Transverse colon (tissue), 4 donors: ENCODE data around the gene SPATC1L. TPM values are rescaled to one million over a fixed set of nuclear protein-coding genes. Genes with fewer than 3 reads are reported as not detected.
"Not testable (repeated sequence)": the region's sequence is repeated elsewhere in the genome, so short reads cannot be mapped to it uniquely, and the experiment has no call there.

ENCODE experiments used
- DNase-seq: peaks from one replicate; pipeline ENCODE4 v3.0.0-alpha.2; 2019
- H3K27ac ChIP-seq, 4 donors: fragments of 200-600 bp; sonication (generic); 2 replicates each; pipeline ENCODE4 v1.5.1; 2016 to 2018; ENCODE audit warnings: inconsistent platforms in 4 of 4
- H3K27me3 ChIP-seq: fragments of 200-600 bp; sonication (generic); 2 replicates; pipeline ENCODE4 v1.5.1; 2017; ENCODE audit warnings: inconsistent platforms
- H3K36me3 ChIP-seq, 4 donors: fragments of 200-600 bp; sonication (generic); 2 replicates each; pipeline ENCODE4 v1.5.1; 2017 to 2019; ENCODE audit warnings: inconsistent platforms in 4 of 4
- H3K4me1 ChIP-seq, 4 donors: fragments of 200-600 bp; sonication (generic); 2 replicates each; pipeline ENCODE4 v1.5.1; 2017 to 2020; ENCODE audit warnings: inconsistent platforms in 4 of 4
- H3K4me3 ChIP-seq, 4 donors: fragments of 200-600 bp; sonication (generic); 1 replicate in 1 of 4; 2 replicates in 3 of 4; pipeline versions ENCODE4 v1.5.1 to v1.6.1; 2017 to 2019; ENCODE audit warnings: inconsistent platforms in 4 of 4
- H3K9me3 ChIP-seq, 2 donors: fragments of 200-600 bp; sonication (generic); 2 replicates each; pipeline ENCODE4 v1.5.1; 2017 to 2019; ENCODE audit warnings: inconsistent platforms in 2 of 2
- CTCF ChIP-seq, 5 experiments: fragments of 200-600 bp in 3 of 5; fragments of 450-650 bp in 2 of 5; sonication (generic) in 3 of 5; IDR thresholded peaks; 1 replicate in 2 of 5; 2 replicates in 3 of 5; pipeline ENCODE4 v1.5.1; 2016 to 2017; ENCODE audit warnings: antibody characterized with exemption in 5 of 5, inconsistent platforms in 3 of 5, mild to moderate bottlenecking in 2 of 5, moderate library complexity in 1 of 5
- EP300 ChIP-seq: sonication (generic); formaldehyde crosslinking; IDR thresholded peaks from one replicate; pipeline ENCODE4 v1.6.1; 2017; ENCODE audit warnings: antibody characterized with exemption, low read depth
- POLR2A ChIP-seq: fragments of 450-650 bp; IDR thresholded peaks from one replicate; pipeline ENCODE4 v1.6.1; 2016; ENCODE audit warnings: antibody characterized with exemption, mild to moderate bottlenecking, moderate library complexity
- POLR2AphosphoS5 ChIP-seq, 3 donors: sonication (generic); formaldehyde crosslinking; IDR thresholded peaks; one replicate each; pipeline ENCODE4 v1.6.1; 2016; ENCODE audit warnings: antibody characterized with exemption in 3 of 3
- WGBS, 2 donors: methylation state at CpG; one replicate each; pipeline ENCODE4 v1.1.5; 2018; ENCODE audit warnings: low coverage in 1 of 2; 5-methylcytosine and 5-hydroxymethylcytosine counted together
- in situ Hi-C, 4 donors: fragments of 200-750 bp; cut with MboI; loops; one replicate each; pipeline versions ENCODE4 v1.15.0 to v1.15.1; 2017; ENCODE audit warnings: low sequenced_read_pairs in 3 of 4, low pct_ligation_motif_present in 1 of 4, low pct_unique_long_range_greater_than_20kb in 1 of 4
- intact Hi-C: fragments of 100-400 bp; cut with DNase I; formaldehyde crosslinking; loops from one replicate; pipeline ENCODE4 v1.15.1; 2023; ENCODE audit warnings: low total_unique reads
- total RNA-seq, 4 donors: library from RNA; depleted of rRNA; stranded (reverse); fragments of >200 nt; gene quantifications; one replicate each; pipeline ENCODE4 v1.1.0, GENCODE V29; 2016

Gene SPATC1L
- total RNA-seq, 4 donors from 2014 or later: 1.2 to 11.0 (median 8.5) TPM; not detected in 1

GRCh38 chr21:46179708-46180078, 4.6 kb downstream of the SPATC1L start:
- H3K27ac ChIP-seq: no peak overlapping the region
- DNase-seq: no peak
- H3K36me3 ChIP-seq: no peaks in the 10 kb centered on the region
- H3K4me3 ChIP-seq: no peak overlapping the region
- in situ Hi-C loops (no loop called here), intact Hi-C loops (no loop called here)
- H3K27me3 ChIP-seq: no peaks in the 10 kb centered on the region
- no peaks in the 10 kb centered on the region for H3K9me3 ChIP-seq
- H3K4me1 ChIP-seq: peaks cover 0 to 4% (median 0%) of the 10 kb centered on the region in 4 donors
- TF ChIP-seq POLR2A: no peak
- no peak for TF ChIP-seq EP300
- TF ChIP-seq POLR2AphosphoS5 (IDR thresholded peaks at IDR 0.05): no peak
- 85% methylated on average over 17 of the region's 17 CpGs; no CpG with 5 or more reads in 1 of the 2 donors for WGBS, 2 donors

- H3K4me1 ChIP-seq: peaks cover 0 to 2% (median 0%) of the 10 kb centered on the region in 4 donors
- H3K9me3 ChIP-seq: no peaks in the 10 kb centered on the region
- H3K27me3 ChIP-seq: no peaks in the 10 kb centered on the region
- H3K27ac ChIP-seq: no peak overlapping the region
- no peak overlapping the region for H3K4me3 ChIP-seq
- in situ Hi-C loops: no loop called here
- TF ChIP-seq EP300 (no peak), POLR2A (no peak), POLR2AphosphoS5 (IDR thresholded peaks at IDR 0.05) (no peak), CTCF (IDR thresholded peaks at IDR 0.05) (no peak)
- intact Hi-C loops: no loop called here
- DNase-seq: no peak
- WGBS, 2 donors: 77 to 80% methylated on average over 1 to 4 of the region's 4 CpGs
- H3K36me3 ChIP-seq: no peaks in the 10 kb centered on the region
Measured at GRCh38 chr21:46178961-46179360, 5.3 kb downstream of the SPATC1L start.

- intact Hi-C loops: not testable (repeated sequence)
- 84 to 91% methylated on average over 3 of the region's 3 CpGs for whole genome bisulfite sequencing, 2 donors
Measured at GRCh38 chr21:46176443-46177129, 7.7 kb downstream of the SPATC1L start.

GRCh38 chr21:46173573-46173972, 10.7 kb downstream of the SPATC1L start:
- intact Hi-C loops (no loop called here), in situ Hi-C loops (no loop called here)
- no peak overlapping the region for H3K4me3 ChIP-seq
- TF ChIP-seq POLR2AphosphoS5 (IDR thresholded peaks at IDR 0.05) (no peak), POLR2A (no peak), EP300 (no peak), CTCF (IDR thresholded peaks at IDR 0.05) (no peak)
- 91% methylated on average over 1 of the region's 1 CpG; no CpG with 5 or more reads in 1 of the 2 donors for WGBS, 2 donors
- no peaks in the 10 kb centered on the region for H3K4me1 ChIP-seq
- DNase-seq: no peak
- no peaks in the 10 kb centered on the region for H3K36me3 ChIP-seq
- H3K27ac ChIP-seq: no peak overlapping the region
- no peaks in the 10 kb centered on the region for H3K27me3 ChIP-seq
- no peaks in the 10 kb centered on the region for H3K9me3 ChIP-seq

More at GRCh38 chr21:46176443-46177129, 7.7 kb downstream of the SPATC1L start:
- H3K36me3 ChIP-seq, H3K4me1 ChIP-seq, H3K4me3 ChIP-seq, H3K9me3 ChIP-seq, in situ Hi-C loops, DNase-seq, H3K27me3 ChIP-seq, H3K27ac ChIP-seq: not testable (repeated sequence)

- DNase-seq: no peak
- H3K9me3 ChIP-seq: no peaks in the 10 kb centered on the region
- in situ Hi-C loops: no loop called here
- H3K27me3 ChIP-seq: no peaks in the 10 kb centered on the region
- H3K4me1 ChIP-seq: no peaks in the 10 kb centered on the region
- H3K27ac ChIP-seq: no peak overlapping the region
- no peaks in the 10 kb centered on the region for H3K36me3 ChIP-seq
- intact Hi-C loops: no loop called here
- no peak for TF ChIP-seq EP300
- no peak for TF ChIP-seq CTCF (IDR thresholded peaks at IDR 0.05)
- no peak for TF ChIP-seq POLR2AphosphoS5 (IDR thresholded peaks at IDR 0.05)
- TF ChIP-seq POLR2A: no peak
- H3K4me3 ChIP-seq: no peak overlapping the region
- WGBS, 2 donors: 80% methylated on average over 5 of the region's 6 CpGs; no CpG with 5 or more reads in 1 of the 2 donors
Measured at GRCh38 chr21:46172863-46173528, 11.3 kb downstream of the SPATC1L start.
